ENCODE measurements around the gene HACD3.

The HACD3 gene

GRCh38 chr15:65516997-65517865 is 13.0 kb upstream of the HACD3 start, which contains the start of gene DPP8:
DPP8 (minus strand) TSS chr15:65517689; CDS start chr15:65512553, 5,136 bp downstream.
- DNase-seq (ENCODE audit: low spot score): peak; percentile 92
- ChIA-PET POLR2A (ENCODE audit: low non-redundant PET) (interaction anchor here (0.6 kb wide), 2 partner anchors 12 to 22 kb away, joined by 5 to 13 read pairs; no protein-coding TSS in a partner anchor), CTCF (interaction anchor here (0.5 to 1.1 kb wide), 3 partner anchors 13 to 138 kb away, joined by 3 to 6 read pairs (median 3); partner anchors contain the start of gene HACD3)
- H3K27ac ChIP-seq: peak within 1 kb of the TSS; percentile 91
- peak; percentile 99 for TF ChIP-seq CTCF (conservative IDR thresholded peaks at IDR 0.05; ENCODE audit: low read depth)

DNA sequence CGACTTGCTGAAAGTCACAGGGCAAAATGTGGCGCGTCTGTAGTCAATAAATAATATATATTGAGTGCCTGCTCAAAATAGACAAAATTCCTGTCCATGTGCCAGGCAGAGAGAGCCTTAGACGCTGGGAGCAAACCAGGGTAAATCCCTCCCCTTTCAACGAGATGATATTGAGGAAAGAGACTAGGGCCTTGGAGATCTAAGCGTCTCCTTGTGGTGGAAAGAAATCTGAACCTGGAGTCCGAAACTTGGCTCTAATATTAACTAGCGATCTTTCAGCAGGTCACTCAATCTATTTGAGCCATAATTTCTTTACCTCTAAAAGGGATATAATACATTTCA is 12.4 kb upstream of the HACD3 start:
- DNase-seq (ENCODE audit: low spot score): no peak
- TF ChIP-seq CTCF (conservative IDR thresholded peaks at IDR 0.05; ENCODE audit: low read depth): peak; percentile 45
- CTCF ChIA-PET: interaction anchor here (0.6 to 1.3 kb wide), 3 partner anchors 11 to 19 kb away, joined by 3 to 4 read pairs (median 3); partner anchors contain the start of gene HACD3
- POLR2A ChIA-PET (ENCODE audit: low non-redundant PET): no interaction called here
- H3K27ac ChIP-seq: peak overlapping the region; percentile 91

GRCh38 chr15:65518633-65519285 is 11.5 kb upstream of the HACD3 start:
- DNase-seq (ENCODE audit: low spot score): no peak
- ChIA-PET CTCF (interaction anchor here (0.6 to 1.3 kb wide), 6 partner anchors 10 to 1917 kb away, joined by 3 to 4 read pairs (median 3); partner anchors contain the start of genes HACD3 and RAB11A), POLR2A (ENCODE audit: low non-redundant PET) (interaction anchor here (0.7 kb wide), 1 partner anchor 10 kb away, joined by 3 read pairs; no protein-coding TSS in a partner anchor)
- H3K27ac ChIP-seq: no peak overlapping the region
- no peak for TF ChIP-seq CTCF (conservative IDR thresholded peaks at IDR 0.05; ENCODE audit: low read depth)

DNA sequence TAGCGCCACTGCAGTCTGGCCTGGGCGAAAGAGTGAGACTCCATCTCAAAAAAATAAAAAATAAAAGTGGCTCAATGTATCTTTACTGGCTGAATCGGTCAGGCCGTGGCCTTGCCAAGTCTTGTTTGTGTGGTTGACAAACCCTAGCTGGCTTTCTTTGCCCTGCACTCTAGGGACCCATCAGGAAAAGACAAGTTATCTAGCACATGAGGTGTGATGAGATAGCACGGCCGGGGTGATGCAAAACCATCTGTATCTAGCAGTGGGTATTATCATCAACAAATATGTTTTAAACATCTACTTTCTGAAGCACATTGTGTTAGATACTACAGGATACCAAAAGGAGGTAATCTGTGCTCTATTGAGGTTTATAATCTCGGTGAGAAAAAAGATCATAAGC is 8.9 kb upstream of the HACD3 start:
- ChIA-PET CTCF (no interaction called here), POLR2A (ENCODE audit: low non-redundant PET) (no interaction called here)
- H3K27ac ChIP-seq: no peak overlapping the region
- no peak for TF ChIP-seq CTCF (conservative IDR thresholded peaks at IDR 0.05; ENCODE audit: low read depth)
- DNase-seq (ENCODE audit: low spot score): no peak

DNA sequence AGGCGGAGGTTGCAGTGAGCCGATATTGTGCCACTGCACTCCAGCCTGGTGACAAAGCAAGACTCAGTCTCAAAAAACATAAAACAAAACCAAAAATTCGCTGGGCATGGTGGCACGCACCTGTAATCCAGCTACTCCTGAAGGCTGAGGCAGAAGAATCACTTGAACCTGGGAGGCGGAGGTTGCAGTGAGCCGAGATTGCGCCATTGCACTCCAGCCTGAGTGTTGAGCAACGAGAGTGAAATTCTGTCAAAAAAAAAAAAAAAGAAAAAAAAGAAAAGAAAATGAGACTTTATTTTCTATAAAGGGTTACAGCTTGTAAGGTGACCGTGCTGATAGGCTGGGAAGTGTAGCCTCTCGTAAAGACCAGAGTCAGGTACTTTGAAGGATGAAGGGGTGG is 6.0 kb upstream of the HACD3 start:
- POLR2A ChIA-PET (ENCODE audit: low non-redundant PET): no interaction called here
- no peak for TF ChIP-seq CTCF (conservative IDR thresholded peaks at IDR 0.05; ENCODE audit: low read depth)

GRCh38 chr15:65525622-65526021 is 4.6 kb upstream of the HACD3 start:
- TF ChIP-seq CTCF (conservative IDR thresholded peaks at IDR 0.05; ENCODE audit: low read depth): no peak
- ChIA-PET POLR2A (ENCODE audit: low non-redundant PET) (no interaction called here), CTCF (no interaction called here)
- no peak overlapping the region for H3K27ac ChIP-seq
- no peak for DNase-seq (ENCODE audit: low spot score)

More for the DNA sequence above, 6.0 kb upstream of the HACD3 start:
- no peak for DNase-seq (ENCODE audit: low spot score)
- no peak overlapping the region for H3K27ac ChIP-seq
- CTCF ChIA-PET: interaction anchor here (0.6 kb wide), 1 partner anchor 205 kb away, joined by 3 read pairs; no protein-coding TSS in a partner anchor
